CD4-positive, alpha-beta memory T cell (primary cell): ENCODE results near the gene RBM8A. TPM values are rescaled to one million over a fixed set of nuclear protein-coding genes. Genes with fewer than 3 reads are reported as not detected.

Experiments used
- CTCF ChIA-PET: fragments of 350-600 bp; sonication (Branson Sonifier 250); formaldehyde crosslinking; loops from one replicate; lab custom pipeline; 2021; ENCODE audit warnings: inconsistent platforms; ENCODE audit not compliant: partially characterized antibody; lab: Charles Lee
- POLR2A ChIA-PET: fragments of 350-600 bp; sonication (Branson Sonifier 250); formaldehyde crosslinking; loops from one replicate; lab custom pipeline; 2021; ENCODE audit not compliant: partially characterized antibody; lab: Charles Lee
- DNase-seq, 5 donors: peaks; one replicate each; pipeline versions ENCODE4 v3.0.0 to v3.0.0-alpha.2; 2020 to 2022; ENCODE audit warnings: mixed read lengths in 1 of 5
- H3K27ac ChIP-seq: one replicate; pipeline ENCODE4 v1.7.0; 2013; ENCODE audit warnings: low read depth, low read length
- H3K27me3 ChIP-seq: 2 replicates; pipeline ENCODE4 v1.7.0; 2013; ENCODE audit warnings: mild to moderate bottlenecking, low read length, moderate library complexity; ENCODE audit not compliant: insufficient read depth
- H3K36me3 ChIP-seq: 2 replicates; pipeline ENCODE4 v1.7.0; 2013; ENCODE audit warnings: mild to moderate bottlenecking, low read length, moderate library complexity; ENCODE audit not compliant: insufficient read depth
- H3K4me1 ChIP-seq: 2 replicates; pipeline ENCODE4 v1.7.0; 2013; ENCODE audit warnings: mild to moderate bottlenecking, low read length, moderate library complexity; ENCODE audit not compliant: insufficient read depth
- H3K4me3 ChIP-seq, 2 donors: one replicate each; pipeline ENCODE4 v1.7.0; 2013; ENCODE audit warnings: low read length in 2 of 2, mild to moderate bottlenecking in 1 of 2
- H3K9me3 ChIP-seq, 2 donors: one replicate each; pipeline ENCODE4 v1.7.0; 2013; ENCODE audit warnings: low read length in 2 of 2, control low read depth in 1 of 2; ENCODE audit not compliant: control insufficient read depth in 1 of 2
- H3K27ac Mint-ChIP-seq, 7 donors: one replicate each; pipeline ENCODE4 v1.8.0; 2020 to 2021; ENCODE audit warnings: mixed read lengths in 7 of 7, mild to moderate bottlenecking in 6 of 7, inconsistent platforms in 3 of 7, moderate library complexity in 3 of 7
- H3K27me3 Mint-ChIP-seq, 2 donors: one replicate each; pipeline ENCODE4 v1.8.0; 2020 to 2021; ENCODE audit warnings: mixed read lengths in 2 of 2
- H3K36me3 Mint-ChIP-seq, 2 donors: one replicate each; pipeline ENCODE4 v1.8.0; 2020 to 2021; ENCODE audit warnings: mixed read lengths in 2 of 2, inconsistent platforms in 1 of 2, mild to moderate bottlenecking in 1 of 2
- H3K4me1 Mint-ChIP-seq, 4 donors: one replicate each; pipeline ENCODE4 v1.8.0; 2020 to 2021; ENCODE audit warnings: mixed read lengths in 4 of 4, mild to moderate bottlenecking in 1 of 4
- H3K4me3 Mint-ChIP-seq, 8 donors: one replicate each; pipeline ENCODE4 v1.8.0; 2020 to 2021; ENCODE audit warnings: mixed read lengths in 8 of 8, mild to moderate bottlenecking in 7 of 8, moderate library complexity in 6 of 8, inconsistent platforms in 3 of 8
- H3K9me3 Mint-ChIP-seq, 8 donors: one replicate each; pipeline ENCODE4 v1.8.0; 2020 to 2021; ENCODE audit warnings: mixed read lengths in 8 of 8, mild to moderate bottlenecking in 5 of 8, inconsistent platforms in 3 of 8, moderate library complexity in 1 of 8
- intact Hi-C: fragments of 100-400 bp; cut with micrococcal nuclease; formaldehyde crosslinking; loops from one replicate; pipeline ENCODE4 v1.15.1; 2023
- polyA plus RNA-seq, 2 donors: library from polyadenylated mRNA; unstranded; fragments of 300-500 nt; fragmentation: Illumina TruSeq; gene quantifications; one replicate each; pipeline ENCODE4 v1.2.3, GENCODE V29; 2021
- total RNA-seq, 2 experiments: library from RNA; stranded (reverse); gene quantifications; one replicate each; pipeline ENCODE4 v1.2.3, GENCODE V29; 2021

RBM8A gene
- total RNA-seq = 100 to 1,000 TPM; 116 to 122 TPM
- polyA plus RNA-seq = 100 to 1,000 TPM; 129 to 169 TPM

DNA sequence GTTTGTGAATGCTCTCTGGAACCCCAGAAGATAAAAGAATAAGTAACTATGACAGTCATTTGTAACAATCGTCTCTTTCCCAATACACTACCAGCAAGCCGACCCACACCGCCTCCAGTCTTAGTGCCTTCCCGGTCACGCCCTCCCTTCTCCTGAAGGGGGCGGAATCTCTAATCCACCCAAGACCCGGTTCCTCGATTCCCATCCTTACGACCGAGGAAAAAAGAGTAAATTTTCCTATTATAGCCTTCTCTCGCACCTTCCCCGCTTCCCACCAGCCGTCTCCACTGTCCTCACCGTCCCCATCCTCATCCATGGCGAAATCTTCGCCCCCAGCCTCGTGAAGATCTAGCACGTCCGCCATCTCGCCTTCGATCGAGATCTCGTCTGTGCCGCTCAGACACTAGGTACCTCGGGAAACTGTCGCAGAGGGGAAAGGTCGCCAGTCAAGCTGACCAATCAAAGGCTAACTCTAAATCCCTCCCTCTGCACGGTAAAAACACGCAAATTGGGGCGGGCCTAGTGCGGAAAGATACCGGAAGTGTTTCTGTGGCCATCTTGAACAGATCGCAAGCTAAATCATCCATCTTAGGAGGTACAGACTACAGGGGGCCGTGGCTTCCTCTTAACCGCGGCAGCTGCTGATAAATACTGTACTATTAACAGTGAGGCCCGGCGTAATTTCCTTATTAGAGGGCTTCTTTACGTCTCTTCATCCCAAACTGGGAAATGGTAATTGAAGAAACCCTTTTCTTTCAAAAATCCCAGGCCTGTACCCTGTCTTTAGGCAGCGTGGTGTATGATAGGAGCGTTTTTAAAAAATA lies at the start of gene RBM8A:
TSS of gene RBM8A (minus strand) at position 422 of the 824 bp plus-strand sequence. CDS start at position 364, 58 bp downstream.
- peak; percentile 94 to 98 (median 97) for DNase-seq
- Histone ChIP-seq H3K36me3 (peaks cover 15% of the 10 kb centered on the region), H3K4me3 (peak within 1 kb of the TSS; percentile 96 to 99), H3K27me3 (no peaks in the 10 kb centered on the region), H3K9me3 (no peaks in the 10 kb centered on the region), H3K4me1 (peaks cover 29% of the 10 kb centered on the region), H3K27ac (peak within 1 kb of the TSS; percentile 96)
- intact Hi-C loops = loop anchor here (1.0 kb wide), 4 partner anchors 9 to 110 kb away; partner anchors contain the start of genes ANKRD34A, PEX11B and POLR3GL
- Mint-ChIP-seq H3K9me3 (no peaks in the 10 kb centered on the region), H3K36me3 (peaks cover 8 to 12% of the 10 kb centered on the region in 2 donors), H3K4me1 (peaks cover 10 to 25% (median 17%) of the 10 kb centered on the region in 4 donors), H3K27ac (peak within 1 kb of the TSS in 4 of 7 donors; percentile 72 to 94 (median 82)), H3K27me3 (no peaks in the 10 kb centered on the region), H3K4me3 (peak within 1 kb of the TSS in 5 of 8 donors; percentile 20 to 69 (median 42))
- CTCF ChIA-PET = interaction anchor here (0.7 to 3.9 kb wide), 22 partner anchors 9 to 110 kb away, joined by 3 to 30 read pairs (median 5); partner anchors contain the start of genes ANKRD34A, ANKRD35, LIX1L and NUDT17
- POLR2A ChIA-PET = interaction anchor here (0.5 to 8.6 kb wide), 35 partner anchors 9 to 123 kb away, joined by 3 to 444 read pairs (median 6); partner anchors contain the start of genes ANKRD34A, ANKRD35, HJV and LIX1L

DNA sequence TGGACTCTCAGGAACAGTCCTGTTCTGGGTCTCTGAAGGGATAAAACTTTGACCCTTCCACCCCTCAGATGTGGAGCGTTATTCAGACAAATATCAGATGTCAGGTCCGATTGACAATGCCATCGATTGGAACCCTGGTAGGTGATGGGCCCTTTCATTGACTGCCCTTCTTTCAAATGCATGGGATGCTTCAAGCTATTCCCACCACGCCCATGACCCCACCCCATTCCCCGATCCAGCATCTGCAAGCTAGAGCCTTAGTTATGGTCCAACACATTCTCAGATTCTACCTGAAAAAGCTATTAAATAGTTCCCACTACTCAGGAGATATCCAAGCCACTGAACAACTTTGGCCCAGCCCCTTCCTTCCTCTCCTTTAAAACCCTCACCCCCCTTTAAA lies 49.7 kb upstream of the RBM8A start:
- peaks cover 18 to 23% (median 18%) of the 10 kb centered on the region in 4 donors for H3K4me1 Mint-ChIP-seq
- no peak overlapping the region for H3K4me3 ChIP-seq
- no peak overlapping the region for H3K27ac Mint-ChIP-seq
- intact Hi-C loops = loop anchor here (1.0 to 2.0 kb wide), 4 partner anchors 13 to 36 kb away; partner anchors contain the start of genes ANKRD34A, LIX1L and POLR3GL
- H3K4me3 Mint-ChIP-seq = no peak overlapping the region
- H3K27me3 Mint-ChIP-seq = no peaks in the 10 kb centered on the region
- H3K9me3 ChIP-seq = no peaks in the 10 kb centered on the region
- no peaks in the 10 kb centered on the region for H3K27me3 ChIP-seq
- peak overlapping the region; percentile 70 for H3K27ac ChIP-seq
- H3K36me3 ChIP-seq = peaks cover 5% of the 10 kb centered on the region
- ChIA-PET POLR2A (interaction anchor here (0.6 to 25.2 kb wide), 11 partner anchors 16 to 132 kb away, joined by 3 to 1967 read pairs (median 7); partner anchors contain the start of genes ANKRD34A, LIX1L, NUDT17 and PEX11B), CTCF (interaction anchor here (0.7 to 8.4 kb wide), 22 partner anchors 11 to 135 kb away, joined by 3 to 447 read pairs (median 10); partner anchors contain the start of genes ANKRD34A, ANKRD35, HJV and LIX1L)
- peaks cover 57% of the 10 kb centered on the region for H3K4me1 ChIP-seq
- H3K9me3 Mint-ChIP-seq = no peaks in the 10 kb centered on the region
- no peak for DNase-seq
- H3K36me3 Mint-ChIP-seq = peaks cover 6 to 9% of the 10 kb centered on the region in 2 donors

DNA sequence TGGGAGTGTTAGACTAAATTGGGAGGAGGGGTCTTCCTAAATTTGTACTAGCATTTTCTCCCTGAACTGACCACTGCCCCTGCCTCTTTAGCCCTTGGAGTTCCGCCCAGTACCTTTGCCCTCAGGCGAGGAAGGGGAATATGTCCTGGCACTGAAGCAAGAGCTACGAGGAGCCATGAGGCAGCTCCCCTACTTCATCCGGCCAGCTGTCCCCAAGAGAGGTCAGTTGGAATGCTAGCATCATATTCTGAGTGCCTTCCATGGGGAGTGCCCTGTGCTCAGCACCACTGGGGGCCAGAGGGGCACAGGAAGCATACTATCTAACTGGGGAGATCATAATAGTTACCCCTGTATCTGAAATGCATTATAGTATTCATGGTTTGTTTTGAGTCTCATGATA lies 47.9 kb upstream of the RBM8A start:
- CTCF ChIA-PET = interaction anchor here (7.3 to 8.4 kb wide), 3 partner anchors 9 to 32 kb away, joined by 98 to 447 read pairs (median 224); partner anchors contain the start of genes ANKRD34A, POLR3GL and TXNIP
- DNase-seq = no peak
- Mint-ChIP-seq H3K9me3 (no peaks in the 10 kb centered on the region), H3K4me3 (no peak overlapping the region), H3K27ac (peak overlapping the region in 2 of 7 donors; percentile 15 to 81), H3K4me1 (peaks cover 14 to 28% (median 16%) of the 10 kb centered on the region in 4 donors), H3K27me3 (no peaks in the 10 kb centered on the region), H3K36me3 (peaks cover 6 to 11% of the 10 kb centered on the region in 2 donors)
- no peaks in the 10 kb centered on the region for H3K27me3 ChIP-seq
- H3K36me3 ChIP-seq = peaks cover 5% of the 10 kb centered on the region
- intact Hi-C loops = no loop called here
- POLR2A ChIA-PET = interaction anchor here (8.7 to 25.2 kb wide), 2 partner anchors 14 to 25 kb away, joined by 203 to 1967 read pairs; partner anchors contain the start of genes ANKRD34A, LIX1L, POLR3GL and TXNIP
- H3K4me3 ChIP-seq = no peak overlapping the region
- H3K9me3 ChIP-seq = no peaks in the 10 kb centered on the region
- no peak overlapping the region for H3K27ac ChIP-seq
- H3K4me1 ChIP-seq = peaks cover 39% of the 10 kb centered on the region

DNA sequence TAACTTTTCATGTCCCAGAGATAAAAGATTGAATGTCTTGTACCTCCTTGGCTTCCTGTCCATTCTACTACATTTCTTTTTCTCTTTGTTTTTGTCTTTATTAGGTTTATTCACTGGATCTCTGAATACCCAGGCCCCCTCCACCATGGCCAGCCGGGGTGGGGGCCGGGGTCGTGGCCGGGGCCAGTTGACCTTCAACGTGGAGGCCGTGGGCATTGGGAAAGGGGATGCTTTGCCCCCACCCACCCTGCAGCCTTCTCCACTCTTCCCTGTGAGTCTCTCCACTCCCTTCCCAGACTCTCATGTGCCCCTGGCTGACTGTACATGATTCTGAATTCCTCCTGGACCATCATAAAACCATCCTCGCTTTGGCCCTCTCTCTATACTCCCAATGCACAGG lies 47.4 kb upstream of the RBM8A start:
- Mint-ChIP-seq H3K36me3 (peaks cover 9 to 11% of the 10 kb centered on the region in 2 donors), H3K4me3 (no peak overlapping the region), H3K27ac (peak overlapping the region in 3 of 7 donors; percentile 70 to 90 (median 81)), H3K4me1 (peaks cover 14 to 28% (median 17%) of the 10 kb centered on the region in 4 donors), H3K9me3 (no peaks in the 10 kb centered on the region), H3K27me3 (no peaks in the 10 kb centered on the region)
- no peak for DNase-seq
- intact Hi-C loops = no loop called here
- no peak overlapping the region for H3K27ac ChIP-seq
- no peak overlapping the region for H3K4me3 ChIP-seq
- peaks cover 34% of the 10 kb centered on the region for H3K4me1 ChIP-seq
- peaks cover 5% of the 10 kb centered on the region for H3K36me3 ChIP-seq
- H3K27me3 ChIP-seq = no peaks in the 10 kb centered on the region
- no peaks in the 10 kb centered on the region for H3K9me3 ChIP-seq
- POLR2A ChIA-PET = interaction anchor here (8.7 to 25.2 kb wide), 2 partner anchors 14 to 25 kb away, joined by 203 to 1967 read pairs; partner anchors contain the start of genes ANKRD34A, LIX1L, POLR3GL and TXNIP
- CTCF ChIA-PET = interaction anchor here (8.4 kb wide), 2 partner anchors 18 to 33 kb away, joined by 224 to 447 read pairs; partner anchors contain the start of gene TXNIP

DNA sequence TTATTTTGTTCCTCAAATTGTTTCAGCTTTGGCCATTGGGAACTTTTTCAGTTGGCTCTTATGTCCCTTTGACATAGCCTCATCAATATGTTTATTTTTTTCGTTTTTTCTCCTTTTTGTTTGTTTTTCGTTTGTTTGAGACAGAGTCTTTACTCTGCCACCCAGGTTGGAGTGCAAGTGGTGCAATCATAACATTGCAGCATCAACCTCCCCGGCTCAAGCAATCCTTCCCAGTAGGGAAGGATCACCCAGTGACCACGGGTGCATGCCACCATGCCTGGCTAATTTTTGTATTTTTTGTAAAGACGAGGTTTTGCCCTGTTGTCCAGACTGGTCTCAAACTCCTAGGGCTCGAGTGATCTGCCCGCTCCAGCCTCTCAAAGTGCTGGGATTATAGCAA lies 45.3 kb upstream of the RBM8A start:
- peaks cover 21% of the 10 kb centered on the region for H3K4me1 ChIP-seq
- intact Hi-C loops = no loop called here
- H3K36me3 ChIP-seq = peaks cover 5% of the 10 kb centered on the region
- H3K27ac Mint-ChIP-seq = peak overlapping the region in 2 of 7 donors; percentile 38 to 66
- H3K4me3 Mint-ChIP-seq = no peak overlapping the region
- DNase-seq = no peak
- no peaks in the 10 kb centered on the region for H3K27me3 Mint-ChIP-seq
- H3K27ac ChIP-seq = no peak overlapping the region
- H3K4me1 Mint-ChIP-seq = peaks cover 15 to 33% (median 22%) of the 10 kb centered on the region in 4 donors
- peaks cover 0 to 1% (median 0%) of the 10 kb centered on the region in 8 donors for H3K9me3 Mint-ChIP-seq
- peaks cover 14 to 16% of the 10 kb centered on the region in 2 donors for H3K36me3 Mint-ChIP-seq
- ChIA-PET CTCF (interaction anchor here (0.7 to 1.7 kb wide), 7 partner anchors 9 to 127 kb away, joined by 3 to 8 read pairs (median 4); partner anchors contain the start of genes LIX1L and NUDT17), POLR2A (interaction anchor here (0.6 to 1.5 kb wide), 7 partner anchors 8 to 60 kb away, joined by 3 to 5 read pairs (median 3); partner anchors contain the start of genes ANKRD34A, POLR3GL, RBM8A and TXNIP)
- H3K4me3 ChIP-seq = no peak overlapping the region
- no peaks in the 10 kb centered on the region for H3K9me3 ChIP-seq
- no peaks in the 10 kb centered on the region for H3K27me3 ChIP-seq

DNA sequence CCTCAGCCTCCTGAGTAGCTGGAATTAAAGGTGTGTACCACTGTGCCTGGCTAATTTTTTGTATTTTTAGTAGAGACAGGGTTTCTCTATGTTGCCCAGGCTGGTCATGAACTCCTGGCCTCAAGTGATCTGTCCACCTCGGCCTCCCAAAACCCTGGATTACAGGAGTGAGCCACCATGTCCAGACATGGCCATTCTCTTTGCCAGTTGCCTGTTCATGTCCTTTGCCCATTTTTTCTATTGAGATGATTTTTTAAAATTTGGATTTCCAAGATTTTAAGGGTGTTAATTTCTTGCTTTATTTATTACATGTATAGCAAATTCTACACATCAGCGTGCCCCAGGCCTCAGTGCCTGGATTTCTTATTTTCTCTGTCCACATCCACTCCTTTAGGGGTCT lies 40.0 kb upstream of the RBM8A start:
- POLR2A ChIA-PET = interaction anchor here (1.2 to 17.4 kb wide), 5 partner anchors 9 to 40 kb away, joined by 3 to 444 read pairs (median 203); partner anchors contain the start of genes LIX1L, RBM8A and TXNIP
- H3K27me3 ChIP-seq = no peaks in the 10 kb centered on the region
- no peaks in the 10 kb centered on the region for H3K36me3 ChIP-seq
- H3K27ac ChIP-seq = no peak overlapping the region
- H3K4me3 ChIP-seq = no peak overlapping the region
- H3K9me3 ChIP-seq = no peaks in the 10 kb centered on the region
- no peak for DNase-seq
- intact Hi-C loops = no loop called here
- H3K9me3 Mint-ChIP-seq = peaks cover 0 to 5% (median 0%) of the 10 kb centered on the region in 8 donors
- H3K4me3 Mint-ChIP-seq = peak overlapping the region in 3 of 8 donors; percentile 35 to 53 (median 51)
- H3K4me1 Mint-ChIP-seq = peaks cover 23 to 46% (median 37%) of the 10 kb centered on the region in 4 donors
- CTCF ChIA-PET = interaction anchor here (1.6 to 9.4 kb wide), 4 partner anchors 11 to 121 kb away, joined by 5 to 98 read pairs (median 36); partner anchors contain the start of gene NUDT17
- H3K4me1 ChIP-seq = peaks cover 48% of the 10 kb centered on the region
- H3K27me3 Mint-ChIP-seq = no peaks in the 10 kb centered on the region
- no peak overlapping the region for H3K27ac Mint-ChIP-seq
- peaks cover 14 to 20% of the 10 kb centered on the region in 2 donors for H3K36me3 Mint-ChIP-seq
